Testis (tissue), 3 donors: Measurements from ENCODE around the gene TTC17. TPM values are rescaled to one million over a fixed set of nuclear protein-coding genes. Genes with fewer than 3 reads are reported as not detected.
A peak's percentile ranks its signal among the peaks of the same experiment; 100 is the strongest.

Experiments used
- DNase-seq: peaks from one replicate; pipeline ENCODE4 v3.0.0-alpha.2; 2019
- H3K27ac ChIP-seq, 2 donors: fragments of 200-600 bp; sonication (generic); one replicate each; pipeline ENCODE4 v1.5.1; 2019
- H3K27me3 ChIP-seq: fragments of 200-600 bp; sonication (generic); one replicate; pipeline ENCODE4 v1.5.1; 2019
- H3K36me3 ChIP-seq: fragments of 200-600 bp; sonication (generic); one replicate; pipeline ENCODE4 v1.5.1; 2017; ENCODE audit warnings: low read depth; ENCODE audit errors: missing control alignments
- H3K4me1 ChIP-seq: fragments of 200-600 bp; sonication (generic); one replicate; pipeline ENCODE4 v1.5.1; 2019
- H3K4me3 ChIP-seq, 2 donors: fragments of 200-600 bp; sonication (generic); one replicate each; pipeline ENCODE4 v1.5.1; 2017 to 2019
- H3K9me3 ChIP-seq: fragments of 200-600 bp; sonication (generic); one replicate; pipeline ENCODE4 v1.5.1; 2017
- POLR2A ChIP-seq: fragments of 450-650 bp; IDR thresholded peaks from one replicate; pipeline ENCODE4 v1.6.1; 2017; ENCODE audit warnings: antibody characterized with exemption, mild to moderate bottlenecking, moderate library complexity
- WGBS, 2 donors: methylation state at CpG; one replicate each; pipeline ENCODE4 v1.1.5; 2018; 5-methylcytosine and 5-hydroxymethylcytosine counted together
- intact Hi-C: fragments of 100-400 bp; cut with DNase I; formaldehyde crosslinking; loops from one replicate; pipeline ENCODE4 v1.15.1; 2023; ENCODE audit warnings: low total_unique reads
- polyA plus RNA-seq: library from polyadenylated mRNA; stranded (reverse); fragments of 350-450 nt; fragmentation: Illumina TruSeq; extraction: RNeasy Lipid Tissue Mini Kit (QIAGEN cat#74804); gene quantifications from one replicate; pipeline ENCODE4 v1.2.3, GENCODE V29; 2014; ENCODE audit warnings: low read depth, low replicate concordance; ENCODE audit not compliant: insufficient read depth
- total RNA-seq, 2 donors: library from RNA; depleted of rRNA; stranded (reverse); fragments of >200 nt; gene quantifications; one replicate each; pipeline ENCODE4 v1.2.3, GENCODE V29; 2016
- TF ChIP-seq, protein P1 (sequence below), 3 experiments: fragments of 450-650 bp in 2 of 3; fragments of 200-600 bp in 1 of 3; sonication (generic) in 1 of 3; IDR thresholded peaks; one replicate each; pipeline ENCODE4 v1.5.1; 2016 to 2019; ENCODE audit warnings: antibody characterized with exemption in 3 of 3, mild to moderate bottlenecking in 2 of 3, moderate library complexity in 1 of 3

The TTC17 gene
- total and polyA plus RNA-seq, 3 donors from 2014 or later: 74.9 to 141 (median 134) TPM

DNA sequence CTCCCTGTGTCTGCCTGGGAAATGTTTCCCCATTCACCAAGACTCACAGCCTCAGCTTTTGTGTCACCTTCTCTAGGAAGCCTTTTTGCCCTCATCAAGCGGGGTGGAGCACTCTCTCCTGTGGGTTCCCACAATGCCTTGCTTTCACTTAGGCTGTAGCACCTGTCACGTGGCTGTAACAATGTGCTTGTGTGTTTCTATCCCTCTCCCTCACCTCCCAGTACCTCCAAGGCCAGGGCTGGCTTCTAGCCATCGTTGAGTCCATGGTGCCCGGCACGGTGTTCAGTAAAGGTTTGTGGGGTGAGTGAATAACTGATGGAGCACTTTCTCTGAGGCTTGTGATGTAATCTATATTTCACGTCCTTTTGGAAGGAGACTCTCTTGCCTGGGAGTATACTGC, 153.2 kb downstream of the TTC17 start:
- TF ChIP-seq, protein P1, sequence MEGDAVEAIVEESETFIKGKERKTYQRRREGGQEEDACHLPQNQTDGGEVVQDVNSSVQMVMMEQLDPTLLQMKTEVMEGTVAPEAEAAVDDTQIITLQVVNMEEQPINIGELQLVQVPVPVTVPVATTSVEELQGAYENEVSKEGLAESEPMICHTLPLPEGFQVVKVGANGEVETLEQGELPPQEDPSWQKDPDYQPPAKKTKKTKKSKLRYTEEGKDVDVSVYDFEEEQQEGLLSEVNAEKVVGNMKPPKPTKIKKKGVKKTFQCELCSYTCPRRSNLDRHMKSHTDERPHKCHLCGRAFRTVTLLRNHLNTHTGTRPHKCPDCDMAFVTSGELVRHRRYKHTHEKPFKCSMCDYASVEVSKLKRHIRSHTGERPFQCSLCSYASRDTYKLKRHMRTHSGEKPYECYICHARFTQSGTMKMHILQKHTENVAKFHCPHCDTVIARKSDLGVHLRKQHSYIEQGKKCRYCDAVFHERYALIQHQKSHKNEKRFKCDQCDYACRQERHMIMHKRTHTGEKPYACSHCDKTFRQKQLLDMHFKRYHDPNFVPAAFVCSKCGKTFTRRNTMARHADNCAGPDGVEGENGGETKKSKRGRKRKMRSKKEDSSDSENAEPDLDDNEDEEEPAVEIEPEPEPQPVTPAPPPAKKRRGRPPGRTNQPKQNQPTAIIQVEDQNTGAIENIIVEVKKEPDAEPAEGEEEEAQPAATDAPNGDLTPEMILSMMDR (IDR thresholded peaks at IDR 0.05): no peak
- TF ChIP-seq POLR2A: no peak
- intact Hi-C loops: no loop called here
- no peak overlapping the region for H3K27ac ChIP-seq
- no peaks in the 10 kb centered on the region for H3K9me3 ChIP-seq
- WGBS, 2 donors: 79 to 85% methylated on average over 6 of the region's 6 CpGs
- H3K4me1 ChIP-seq: no peaks in the 10 kb centered on the region
- no peaks in the 10 kb centered on the region for H3K36me3 ChIP-seq
- DNase-seq: no peak
- H3K27me3 ChIP-seq: no peaks in the 10 kb centered on the region
- H3K4me3 ChIP-seq: no peak overlapping the region

DNA sequence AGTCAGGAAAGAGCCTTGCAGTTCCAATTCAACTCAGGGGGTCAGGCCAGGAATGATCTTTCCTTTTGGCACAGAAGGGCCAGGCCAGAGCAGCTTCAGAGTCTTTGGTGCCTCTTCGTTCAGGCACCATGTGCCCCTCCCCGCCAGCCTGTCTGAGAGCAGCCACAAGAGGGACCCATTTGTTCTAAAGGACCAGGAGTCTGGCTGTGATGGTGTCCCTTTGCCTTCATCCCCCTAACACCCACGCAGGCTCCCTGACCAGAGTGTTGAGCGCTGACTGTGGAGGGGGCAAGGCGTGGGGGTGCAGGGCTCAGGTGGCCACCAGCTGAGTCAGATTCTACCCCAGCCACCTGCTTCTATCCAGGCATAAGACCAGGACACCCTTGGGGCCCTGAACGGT, 156.4 kb downstream of the TTC17 start:
- TF ChIP-seq, protein P1 (IDR thresholded peaks at IDR 0.05): peak in 1 of 3 experiments; percentile 9
- TF ChIP-seq POLR2A: no peak
- WGBS, 2 donors: 72 to 73% methylated on average over 4 to 6 of the region's 6 CpGs
- H3K4me3 ChIP-seq: no peak overlapping the region
- H3K9me3 ChIP-seq: no peaks in the 10 kb centered on the region
- H3K4me1 ChIP-seq: no peaks in the 10 kb centered on the region
- intact Hi-C loops: no loop called here
- H3K27me3 ChIP-seq: no peaks in the 10 kb centered on the region
- no peak overlapping the region for H3K27ac ChIP-seq
- H3K36me3 ChIP-seq: no peaks in the 10 kb centered on the region
- peak; percentile 70 for DNase-seq

GRCh38 chr11:43516316-43516850, 157.7 kb downstream of the TTC17 start:
- Histone ChIP-seq H3K4me3 (no peak overlapping the region), H3K36me3 (no peaks in the 10 kb centered on the region), H3K27me3 (no peaks in the 10 kb centered on the region), H3K4me1 (no peaks in the 10 kb centered on the region), H3K27ac (no peak overlapping the region), H3K9me3 (no peaks in the 10 kb centered on the region)
- no peak for TF ChIP-seq POLR2A
- TF ChIP-seq, protein P1 (IDR thresholded peaks at IDR 0.05): no peak
- DNase-seq: peak; percentile 50
- intact Hi-C loops: no loop called here
- WGBS, 2 donors: 33 to 42% methylated on average over 1 to 8 of the region's 8 CpGs

DNA sequence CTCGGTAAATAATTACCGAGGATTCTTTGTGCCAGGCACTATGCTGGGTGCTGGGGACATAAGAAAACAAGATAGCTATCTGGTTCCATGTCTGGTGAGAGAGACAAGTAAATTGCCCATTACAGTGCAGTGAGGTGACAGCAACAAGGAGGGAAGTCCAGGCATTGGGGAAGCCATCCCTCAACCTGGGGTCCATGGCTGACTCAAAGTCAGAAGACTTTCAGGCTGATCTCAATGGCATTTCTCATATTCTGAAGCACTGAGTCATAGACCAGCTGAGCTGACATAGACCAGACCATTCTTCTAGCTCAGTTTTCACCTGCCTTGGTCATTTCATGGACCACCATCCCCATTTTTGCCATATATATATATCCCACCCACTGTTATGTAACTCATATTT, 158.8 kb downstream of the TTC17 start:
- Histone ChIP-seq H3K4me1 (no peaks in the 10 kb centered on the region), H3K9me3 (no peaks in the 10 kb centered on the region), H3K27me3 (no peaks in the 10 kb centered on the region), H3K4me3 (no peak overlapping the region), H3K36me3 (no peaks in the 10 kb centered on the region), H3K27ac (no peak overlapping the region)
- TF ChIP-seq, protein P1 (IDR thresholded peaks at IDR 0.05): no peak
- no peak for TF ChIP-seq POLR2A
- WGBS, 2 donors: 93 to 96% methylated on average over 2 of the region's 2 CpGs
- intact Hi-C loops: no loop called here
- DNase-seq: no peak
